Measurements from ENCODE around the gene EXOC6.

EXOC6 gene

GRCh38 chr10:92989250-92989649 lies 140.9 kb downstream of the EXOC6 start:
- DNase-seq (ENCODE audit: low read depth in 1 of 2, low spot score in 1 of 2), result no peak
- Histone ChIP-seq H3K27me3 (ENCODE audit: insufficient read depth, poor library complexity, severe bottlenecking) (no peaks in the 10 kb centered on the region), H3K27ac (replicated peaks) (no peak overlapping the region), H3K4me3 (replicated peaks; ENCODE audit: insufficient read depth, low read length) (no peak overlapping the region)
- no peak for TF ChIP-seq POLR2AphosphoS5 (IDR thresholded peaks at IDR 0.05; ENCODE audit: low read depth)
- no peak for TF ChIP-seq CTCF (IDR thresholded peaks at IDR 0.05; ENCODE audit: insufficient read depth, low read length)
- TF ChIP-seq GABPA (IDR thresholded peaks at IDR 0.05; ENCODE audit: low read depth), result no peak
- TF ChIP-seq, protein P1, sequence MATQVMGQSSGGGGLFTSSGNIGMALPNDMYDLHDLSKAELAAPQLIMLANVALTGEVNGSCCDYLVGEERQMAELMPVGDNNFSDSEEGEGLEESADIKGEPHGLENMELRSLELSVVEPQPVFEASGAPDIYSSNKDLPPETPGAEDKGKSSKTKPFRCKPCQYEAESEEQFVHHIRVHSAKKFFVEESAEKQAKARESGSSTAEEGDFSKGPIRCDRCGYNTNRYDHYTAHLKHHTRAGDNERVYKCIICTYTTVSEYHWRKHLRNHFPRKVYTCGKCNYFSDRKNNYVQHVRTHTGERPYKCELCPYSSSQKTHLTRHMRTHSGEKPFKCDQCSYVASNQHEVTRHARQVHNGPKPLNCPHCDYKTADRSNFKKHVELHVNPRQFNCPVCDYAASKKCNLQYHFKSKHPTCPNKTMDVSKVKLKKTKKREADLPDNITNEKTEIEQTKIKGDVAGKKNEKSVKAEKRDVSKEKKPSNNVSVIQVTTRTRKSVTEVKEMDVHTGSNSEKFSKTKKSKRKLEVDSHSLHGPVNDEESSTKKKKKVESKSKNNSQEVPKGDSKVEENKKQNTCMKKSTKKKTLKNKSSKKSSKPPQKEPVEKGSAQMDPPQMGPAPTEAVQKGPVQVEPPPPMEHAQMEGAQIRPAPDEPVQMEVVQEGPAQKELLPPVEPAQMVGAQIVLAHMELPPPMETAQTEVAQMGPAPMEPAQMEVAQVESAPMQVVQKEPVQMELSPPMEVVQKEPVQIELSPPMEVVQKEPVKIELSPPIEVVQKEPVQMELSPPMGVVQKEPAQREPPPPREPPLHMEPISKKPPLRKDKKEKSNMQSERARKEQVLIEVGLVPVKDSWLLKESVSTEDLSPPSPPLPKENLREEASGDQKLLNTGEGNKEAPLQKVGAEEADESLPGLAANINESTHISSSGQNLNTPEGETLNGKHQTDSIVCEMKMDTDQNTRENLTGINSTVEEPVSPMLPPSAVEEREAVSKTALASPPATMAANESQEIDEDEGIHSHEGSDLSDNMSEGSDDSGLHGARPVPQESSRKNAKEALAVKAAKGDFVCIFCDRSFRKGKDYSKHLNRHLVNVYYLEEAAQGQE (IDR thresholded peaks at IDR 0.05; ENCODE audit: insufficient replicate concordance, low read depth), result no peak

GRCh38 chr10:92990615-92991014 lies 142.3 kb downstream of the EXOC6 start:
- Histone ChIP-seq H3K27me3 (ENCODE audit: insufficient read depth, poor library complexity, severe bottlenecking) (no peaks in the 10 kb centered on the region), H3K4me3 (replicated peaks; ENCODE audit: insufficient read depth, low read length) (no peak overlapping the region), H3K27ac (replicated peaks) (no peak overlapping the region)
- TF ChIP-seq GABPA (IDR thresholded peaks at IDR 0.05; ENCODE audit: low read depth) (no peak), POLR2AphosphoS5 (IDR thresholded peaks at IDR 0.05; ENCODE audit: low read depth) (no peak), SPI1 (IDR thresholded peaks at IDR 0.05; ENCODE audit: borderline replicate concordance, low read depth) (no peak), CTCF (IDR thresholded peaks at IDR 0.05; ENCODE audit: insufficient read depth, low read length) (no peak)
- TF ChIP-seq, protein P1 (IDR thresholded peaks at IDR 0.05; ENCODE audit: insufficient replicate concordance, low read depth), result no peak
- DNase-seq (ENCODE audit: low read depth in 1 of 2, low spot score in 1 of 2), result no peak

DNA sequence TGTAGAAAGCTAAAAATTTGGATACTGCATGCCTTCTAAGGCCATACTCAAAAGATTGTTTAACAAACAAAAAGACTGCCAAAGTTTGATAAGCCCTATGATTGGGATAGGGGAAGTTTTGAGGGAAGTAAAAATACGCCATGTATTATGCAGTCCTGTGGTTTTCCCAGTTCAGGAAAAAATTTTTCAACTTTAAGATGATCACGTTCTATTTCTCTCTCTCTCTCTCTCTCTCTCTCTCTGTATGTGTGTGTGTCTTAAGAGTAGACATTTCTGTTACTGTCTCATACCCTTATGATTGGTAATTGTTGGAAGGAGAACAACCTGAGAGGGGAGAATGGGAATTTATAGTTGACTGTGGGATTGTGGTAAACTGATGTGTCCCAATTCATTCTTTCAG lies 143.2 kb downstream of the EXOC6 start:
- Histone ChIP-seq H3K27ac (replicated peaks) (no peak overlapping the region), H3K27me3 (ENCODE audit: insufficient read depth, poor library complexity, severe bottlenecking) (no peaks in the 10 kb centered on the region), H3K4me3 (replicated peaks; ENCODE audit: insufficient read depth, low read length) (no peak overlapping the region)
- DNase-seq (ENCODE audit: low read depth in 1 of 2, low spot score in 1 of 2), result no peak
- no peak for TF ChIP-seq CTCF (IDR thresholded peaks at IDR 0.05; ENCODE audit: insufficient read depth, low read length)
- TF ChIP-seq, protein P1 (IDR thresholded peaks at IDR 0.05; ENCODE audit: insufficient replicate concordance, low read depth), result no peak
- TF ChIP-seq GABPA (IDR thresholded peaks at IDR 0.05; ENCODE audit: low read depth), result no peak
- TF ChIP-seq POLR2AphosphoS5 (IDR thresholded peaks at IDR 0.05; ENCODE audit: low read depth), result no peak
- TF ChIP-seq SPI1 (IDR thresholded peaks at IDR 0.05; ENCODE audit: borderline replicate concordance, low read depth), result no peak

All from HL-60 (cell line).